ENCODE measurements around the gene RNF103.

Gene RNF103

GRCh38 chr2:86566158-86566820 is 57.4 kb downstream of the RNF103 start:
- in situ Hi-C loops (cut with HindIII; ENCODE audit: low sequenced_read_pairs): no loop called here
- H3K4me3 ChIP-seq (ENCODE audit: low read depth, low read length): no peak overlapping the region
- TF ChIP-seq, protein P1, sequence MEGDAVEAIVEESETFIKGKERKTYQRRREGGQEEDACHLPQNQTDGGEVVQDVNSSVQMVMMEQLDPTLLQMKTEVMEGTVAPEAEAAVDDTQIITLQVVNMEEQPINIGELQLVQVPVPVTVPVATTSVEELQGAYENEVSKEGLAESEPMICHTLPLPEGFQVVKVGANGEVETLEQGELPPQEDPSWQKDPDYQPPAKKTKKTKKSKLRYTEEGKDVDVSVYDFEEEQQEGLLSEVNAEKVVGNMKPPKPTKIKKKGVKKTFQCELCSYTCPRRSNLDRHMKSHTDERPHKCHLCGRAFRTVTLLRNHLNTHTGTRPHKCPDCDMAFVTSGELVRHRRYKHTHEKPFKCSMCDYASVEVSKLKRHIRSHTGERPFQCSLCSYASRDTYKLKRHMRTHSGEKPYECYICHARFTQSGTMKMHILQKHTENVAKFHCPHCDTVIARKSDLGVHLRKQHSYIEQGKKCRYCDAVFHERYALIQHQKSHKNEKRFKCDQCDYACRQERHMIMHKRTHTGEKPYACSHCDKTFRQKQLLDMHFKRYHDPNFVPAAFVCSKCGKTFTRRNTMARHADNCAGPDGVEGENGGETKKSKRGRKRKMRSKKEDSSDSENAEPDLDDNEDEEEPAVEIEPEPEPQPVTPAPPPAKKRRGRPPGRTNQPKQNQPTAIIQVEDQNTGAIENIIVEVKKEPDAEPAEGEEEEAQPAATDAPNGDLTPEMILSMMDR (IDR thresholded peaks at IDR 0.05; ENCODE audit: low read depth, low read length, missing control alignments): no peak
- DNase-seq (ENCODE audit: low read depth): no peak

DNA sequence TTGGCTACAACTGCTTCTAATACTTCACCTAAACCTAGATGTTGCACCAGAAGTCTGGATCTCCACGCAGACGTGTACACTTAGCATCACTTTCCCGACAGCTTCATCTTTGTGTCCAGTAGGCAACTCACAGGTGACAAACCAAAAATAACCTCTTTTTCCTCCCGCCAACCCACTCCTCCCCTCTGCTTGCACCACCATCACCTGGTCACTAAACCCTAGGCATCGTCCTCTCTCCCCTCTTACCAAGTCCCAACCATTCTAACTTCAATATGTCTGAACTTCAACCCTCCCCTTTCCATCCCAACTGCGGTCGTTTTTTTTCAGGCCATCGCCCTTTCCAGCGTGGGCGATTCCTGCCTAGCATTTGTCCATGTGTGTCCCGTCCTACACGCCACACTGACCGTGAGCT is 60.0 kb downstream of the RNF103 start:
- TF ChIP-seq, protein P1 (IDR thresholded peaks at IDR 0.05; ENCODE audit: low read depth, low read length, missing control alignments): no peak
- DNase-seq (ENCODE audit: low read depth): no peak
- in situ Hi-C loops (cut with HindIII; ENCODE audit: low sequenced_read_pairs): no loop called here
- H3K4me3 ChIP-seq (ENCODE audit: low read depth, low read length): peak overlapping the region; percentile 76

DNA sequence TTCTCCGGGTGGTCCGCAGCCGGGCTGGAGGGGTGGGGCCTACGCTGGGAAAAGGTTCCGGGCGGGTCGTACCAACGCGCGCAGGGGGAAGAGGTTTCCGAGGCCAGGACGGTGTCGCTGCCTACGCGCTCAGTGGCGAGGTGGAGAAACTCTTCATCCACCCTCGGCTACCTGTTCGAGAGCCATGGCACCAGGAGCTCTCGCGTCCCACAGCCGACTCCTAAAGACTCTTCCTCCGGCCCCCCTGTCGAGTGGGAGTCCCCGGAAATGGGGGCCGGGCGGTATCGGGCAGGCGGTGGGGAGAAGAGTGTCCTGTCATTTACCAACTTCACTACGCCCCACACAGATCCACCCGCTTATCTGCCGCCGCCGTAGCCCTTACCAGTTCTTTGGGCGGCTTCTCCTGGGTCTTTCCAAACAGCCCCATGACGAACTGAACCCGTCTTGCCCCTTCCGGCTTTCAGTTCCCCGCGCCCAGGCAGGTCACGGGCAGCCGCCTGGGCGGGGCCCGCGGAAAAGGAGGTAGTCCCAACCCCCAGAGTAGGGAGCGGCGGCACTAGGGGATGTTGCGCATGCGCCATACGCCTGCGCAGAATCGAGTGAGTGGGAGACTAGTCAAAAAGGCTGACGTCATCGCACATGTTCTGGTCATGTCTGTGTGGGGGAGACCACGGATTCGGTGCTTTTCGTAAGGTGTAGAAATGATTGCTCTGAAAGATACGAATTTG is 60.6 kb downstream of the RNF103 start, which contains the start of gene CHMP3:
Gene CHMP3 (minus strand): TSS at position 522 of the 728 bp plus-strand sequence. CDS start 95 bp downstream, at position 427.
- H3K4me3 ChIP-seq (ENCODE audit: low read depth, low read length): peak within 1 kb of the TSS; percentile 76
- in situ Hi-C loops (cut with HindIII; ENCODE audit: low sequenced_read_pairs): no loop called here
- DNase-seq (ENCODE audit: low read depth): peak; percentile 92
- TF ChIP-seq, protein P1 (IDR thresholded peaks at IDR 0.05; ENCODE audit: low read depth, low read length, missing control alignments): no peak

GRCh38 chr2:86562485-86562921 is 61.2 kb downstream of the RNF103 start:
- TF ChIP-seq, protein P1 (IDR thresholded peaks at IDR 0.05; ENCODE audit: low read depth, low read length, missing control alignments): no peak
- H3K4me3 ChIP-seq (ENCODE audit: low read depth, low read length): peak overlapping the region; percentile 76
- DNase-seq (ENCODE audit: low read depth): no peak
- in situ Hi-C loops (cut with HindIII; ENCODE audit: low sequenced_read_pairs): no loop called here

DNA sequence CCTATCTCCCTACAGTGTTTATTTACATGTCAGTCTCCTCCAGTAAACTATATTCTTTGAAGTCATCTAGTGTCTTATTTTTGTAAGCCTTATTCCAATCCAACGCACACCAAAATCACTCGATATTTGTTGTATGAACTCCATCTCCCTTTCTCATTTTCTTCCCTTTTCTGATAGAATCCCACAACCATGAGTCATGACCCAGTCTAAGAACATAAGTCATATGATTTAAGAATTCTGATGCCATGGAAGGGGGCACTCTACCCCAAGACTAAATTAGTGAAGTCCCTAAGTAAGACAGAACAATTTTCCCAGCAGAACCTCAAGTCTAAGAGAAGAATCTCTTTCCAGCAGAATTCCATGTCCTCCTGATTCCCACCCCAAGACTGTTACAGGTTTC is 65.8 kb downstream of the RNF103 start:
- no peak for DNase-seq (ENCODE audit: low read depth)
- H3K4me3 ChIP-seq (ENCODE audit: low read depth, low read length): no peak overlapping the region
- in situ Hi-C loops (cut with HindIII; ENCODE audit: low sequenced_read_pairs): no loop called here
- TF ChIP-seq, protein P1 (IDR thresholded peaks at IDR 0.05; ENCODE audit: low read depth, low read length, missing control alignments): no peak

DNA sequence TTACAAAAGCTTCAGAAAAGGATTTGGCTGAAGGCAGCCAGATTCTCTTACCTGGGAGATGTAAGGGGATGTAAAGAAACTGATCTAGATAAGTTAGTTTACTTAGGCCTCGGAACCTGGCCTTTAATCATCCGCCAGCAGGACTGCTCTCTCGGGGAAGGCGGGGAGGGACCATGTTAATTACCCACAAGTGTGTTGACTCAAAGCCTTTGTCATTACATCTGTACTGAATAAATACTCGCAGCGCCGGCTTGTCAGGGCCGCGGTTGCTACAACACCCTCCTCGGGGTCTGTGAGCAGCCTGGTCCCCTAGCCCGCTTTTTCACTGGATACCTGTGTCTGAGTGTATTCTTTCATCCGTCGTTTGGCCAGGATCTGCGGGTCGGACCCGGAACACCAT is 67.2 kb downstream of the RNF103 start:
- TF ChIP-seq, protein P1 (IDR thresholded peaks at IDR 0.05; ENCODE audit: low read depth, low read length, missing control alignments): no peak

More for the DNA sequence above, 67.2 kb downstream of the RNF103 start:
- no peak for DNase-seq (ENCODE audit: low read depth)
- in situ Hi-C loops (cut with HindIII; ENCODE audit: low sequenced_read_pairs): no loop called here
- H3K4me3 ChIP-seq (ENCODE audit: low read depth, low read length): no peak overlapping the region
